ENCODE measurements around the gene LEP. TPM values are rescaled to one million over a fixed set of nuclear protein-coding genes. Genes with fewer than 3 reads are reported as not detected.

Gene LEP
- polyA plus RNA-seq, 1 of the 3 experiments (the other 2 are of a cell fraction), result not detected

DNA sequence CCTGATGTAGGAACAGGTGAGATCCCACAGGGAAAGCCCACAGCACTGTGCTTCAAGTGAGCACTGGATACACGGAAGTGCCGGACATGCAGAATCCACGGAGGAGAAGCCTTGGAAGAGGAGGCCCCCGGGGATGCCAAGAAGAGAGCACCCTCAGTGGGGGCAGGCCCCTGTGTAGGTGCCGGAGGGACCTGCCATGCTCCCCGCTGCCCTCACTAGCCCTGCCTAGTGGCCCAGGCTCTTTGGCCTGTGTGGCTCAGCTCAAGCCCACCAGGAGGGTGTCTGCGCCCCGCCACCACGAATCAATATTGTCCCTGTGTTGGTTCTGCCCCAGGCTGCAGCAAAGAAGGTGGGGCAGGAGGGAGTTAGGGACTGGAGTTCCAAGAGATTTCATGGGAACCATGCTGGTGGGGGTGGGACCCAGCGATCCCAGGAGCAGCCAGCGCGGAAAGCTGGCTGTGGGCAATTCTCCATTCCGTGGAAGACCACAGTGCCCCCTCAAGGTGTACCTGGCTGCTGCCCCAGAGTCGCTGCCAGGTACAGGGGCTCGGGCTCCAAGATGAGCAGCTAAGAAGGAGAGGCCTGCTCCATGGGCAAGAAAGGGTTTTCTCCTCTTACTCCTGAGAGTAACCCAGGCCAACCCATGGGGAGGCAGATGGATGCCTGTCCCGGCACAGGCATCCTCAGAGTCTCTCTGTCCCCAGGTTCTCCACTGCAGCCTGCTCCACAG is 34.9 kb upstream of the LEP start:
- peaks cover 25% of the 10 kb centered on the region for H3K27me3 ChIP-seq (ENCODE audit: insufficient read depth)
- POLR2A ChIA-PET, result no interaction called here

DNA sequence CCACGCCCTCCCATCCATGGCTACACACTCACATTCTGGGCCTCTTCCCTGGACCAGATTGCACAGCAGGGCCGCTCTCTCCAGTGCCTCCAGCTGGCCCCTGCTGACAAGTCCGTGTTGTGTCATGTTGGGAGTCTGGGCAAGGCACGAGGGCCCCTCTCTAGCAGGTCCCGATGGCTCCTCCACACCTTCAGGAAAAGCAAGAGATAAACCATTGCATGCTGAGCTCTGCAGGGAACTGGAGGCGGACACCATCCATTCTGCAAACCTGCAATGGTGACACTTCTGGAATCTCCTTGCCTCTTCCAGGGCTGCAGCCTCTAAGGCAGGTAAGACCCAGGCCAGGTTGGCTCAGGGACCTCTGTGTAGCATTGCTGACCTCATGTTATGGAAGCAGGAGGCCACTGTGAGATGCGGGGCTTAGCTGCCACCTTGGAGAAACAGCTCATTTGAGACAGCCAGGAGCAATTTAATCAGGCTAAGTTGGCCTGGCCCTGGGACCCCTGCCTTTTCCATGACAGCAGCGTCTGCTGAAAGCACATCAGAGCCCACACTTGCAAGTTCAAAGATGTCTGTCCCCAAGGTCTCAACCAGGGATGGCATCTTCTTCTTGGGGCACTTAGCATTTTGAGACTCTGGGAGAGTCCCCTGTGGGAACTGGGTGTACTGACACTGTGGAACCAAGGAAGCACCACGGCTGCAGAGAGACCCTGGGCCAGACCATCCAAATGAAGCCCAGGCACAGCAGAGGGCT is 34.2 kb upstream of the LEP start:
- H3F3A ChIP-seq (replicated peaks; ENCODE audit: insufficient read depth), result no peaks in the 10 kb centered on the region
- no peak for TF ChIP-seq TEAD4 (IDR thresholded peaks at IDR 0.05; ENCODE audit: borderline replicate concordance, insufficient read depth)
- no peak for TF ChIP-seq TCF12 (IDR thresholded peaks at IDR 0.05)
- TF ChIP-seq YY1 (IDR thresholded peaks at IDR 0.05; ENCODE audit: low read depth), result no peak
- TF ChIP-seq RAD21 (IDR thresholded peaks at IDR 0.05; ENCODE audit: low read length), result no peak
- TF ChIP-seq, protein P1, sequence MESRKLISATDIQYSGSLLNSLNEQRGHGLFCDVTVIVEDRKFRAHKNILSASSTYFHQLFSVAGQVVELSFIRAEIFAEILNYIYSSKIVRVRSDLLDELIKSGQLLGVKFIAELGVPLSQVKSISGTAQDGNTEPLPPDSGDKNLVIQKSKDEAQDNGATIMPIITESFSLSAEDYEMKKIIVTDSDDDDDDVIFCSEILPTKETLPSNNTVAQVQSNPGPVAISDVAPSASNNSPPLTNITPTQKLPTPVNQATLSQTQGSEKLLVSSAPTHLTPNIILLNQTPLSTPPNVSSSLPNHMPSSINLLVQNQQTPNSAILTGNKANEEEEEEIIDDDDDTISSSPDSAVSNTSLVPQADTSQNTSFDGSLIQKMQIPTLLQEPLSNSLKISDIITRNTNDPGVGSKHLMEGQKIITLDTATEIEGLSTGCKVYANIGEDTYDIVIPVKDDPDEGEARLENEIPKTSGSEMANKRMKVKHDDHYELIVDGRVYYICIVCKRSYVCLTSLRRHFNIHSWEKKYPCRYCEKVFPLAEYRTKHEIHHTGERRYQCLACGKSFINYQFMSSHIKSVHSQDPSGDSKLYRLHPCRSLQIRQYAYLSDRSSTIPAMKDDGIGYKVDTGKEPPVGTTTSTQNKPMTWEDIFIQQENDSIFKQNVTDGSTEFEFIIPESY (IDR thresholded peaks at IDR 0.05; ENCODE audit: borderline replicate concordance, low read depth), result no peak
- TF ChIP-seq, protein P2, sequence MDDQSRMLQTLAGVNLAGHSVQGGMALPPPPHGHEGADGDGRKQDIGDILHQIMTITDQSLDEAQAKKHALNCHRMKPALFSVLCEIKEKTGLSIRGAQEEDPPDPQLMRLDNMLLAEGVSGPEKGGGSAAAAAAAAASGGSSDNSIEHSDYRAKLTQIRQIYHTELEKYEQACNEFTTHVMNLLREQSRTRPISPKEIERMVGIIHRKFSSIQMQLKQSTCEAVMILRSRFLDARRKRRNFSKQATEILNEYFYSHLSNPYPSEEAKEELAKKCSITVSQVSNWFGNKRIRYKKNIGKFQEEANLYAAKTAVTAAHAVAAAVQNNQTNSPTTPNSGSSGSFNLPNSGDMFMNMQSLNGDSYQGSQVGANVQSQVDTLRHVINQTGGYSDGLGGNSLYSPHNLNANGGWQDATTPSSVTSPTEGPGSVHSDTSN (IDR thresholded peaks at IDR 0.05), result no peak
- TF ChIP-seq RCOR1 (IDR thresholded peaks at IDR 0.05; ENCODE audit: low read length), result no peak
- no peak for TF ChIP-seq JUND (IDR thresholded peaks at IDR 0.05)
- TF ChIP-seq FOSL2 (IDR thresholded peaks at IDR 0.05; ENCODE audit: borderline replicate concordance, low read depth), result no peak
- TF ChIP-seq, protein P3, sequence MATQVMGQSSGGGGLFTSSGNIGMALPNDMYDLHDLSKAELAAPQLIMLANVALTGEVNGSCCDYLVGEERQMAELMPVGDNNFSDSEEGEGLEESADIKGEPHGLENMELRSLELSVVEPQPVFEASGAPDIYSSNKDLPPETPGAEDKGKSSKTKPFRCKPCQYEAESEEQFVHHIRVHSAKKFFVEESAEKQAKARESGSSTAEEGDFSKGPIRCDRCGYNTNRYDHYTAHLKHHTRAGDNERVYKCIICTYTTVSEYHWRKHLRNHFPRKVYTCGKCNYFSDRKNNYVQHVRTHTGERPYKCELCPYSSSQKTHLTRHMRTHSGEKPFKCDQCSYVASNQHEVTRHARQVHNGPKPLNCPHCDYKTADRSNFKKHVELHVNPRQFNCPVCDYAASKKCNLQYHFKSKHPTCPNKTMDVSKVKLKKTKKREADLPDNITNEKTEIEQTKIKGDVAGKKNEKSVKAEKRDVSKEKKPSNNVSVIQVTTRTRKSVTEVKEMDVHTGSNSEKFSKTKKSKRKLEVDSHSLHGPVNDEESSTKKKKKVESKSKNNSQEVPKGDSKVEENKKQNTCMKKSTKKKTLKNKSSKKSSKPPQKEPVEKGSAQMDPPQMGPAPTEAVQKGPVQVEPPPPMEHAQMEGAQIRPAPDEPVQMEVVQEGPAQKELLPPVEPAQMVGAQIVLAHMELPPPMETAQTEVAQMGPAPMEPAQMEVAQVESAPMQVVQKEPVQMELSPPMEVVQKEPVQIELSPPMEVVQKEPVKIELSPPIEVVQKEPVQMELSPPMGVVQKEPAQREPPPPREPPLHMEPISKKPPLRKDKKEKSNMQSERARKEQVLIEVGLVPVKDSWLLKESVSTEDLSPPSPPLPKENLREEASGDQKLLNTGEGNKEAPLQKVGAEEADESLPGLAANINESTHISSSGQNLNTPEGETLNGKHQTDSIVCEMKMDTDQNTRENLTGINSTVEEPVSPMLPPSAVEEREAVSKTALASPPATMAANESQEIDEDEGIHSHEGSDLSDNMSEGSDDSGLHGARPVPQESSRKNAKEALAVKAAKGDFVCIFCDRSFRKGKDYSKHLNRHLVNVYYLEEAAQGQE (IDR thresholded peaks at IDR 0.05; ENCODE audit: low read depth, low read length), result no peak
- TF ChIP-seq FOXM1 (IDR thresholded peaks at IDR 0.05; ENCODE audit: low read depth), result no peak
- no peak for TF ChIP-seq SIN3A (IDR thresholded peaks at IDR 0.05; ENCODE audit: borderline replicate concordance, low read depth, low read length)
- TF ChIP-seq SMC3 (IDR thresholded peaks at IDR 0.05; ENCODE audit: low read depth, low read length), result no peak
- no peak for TF ChIP-seq NFIC (IDR thresholded peaks at IDR 0.05; ENCODE audit: borderline replicate concordance)
- TF ChIP-seq, protein P4, sequence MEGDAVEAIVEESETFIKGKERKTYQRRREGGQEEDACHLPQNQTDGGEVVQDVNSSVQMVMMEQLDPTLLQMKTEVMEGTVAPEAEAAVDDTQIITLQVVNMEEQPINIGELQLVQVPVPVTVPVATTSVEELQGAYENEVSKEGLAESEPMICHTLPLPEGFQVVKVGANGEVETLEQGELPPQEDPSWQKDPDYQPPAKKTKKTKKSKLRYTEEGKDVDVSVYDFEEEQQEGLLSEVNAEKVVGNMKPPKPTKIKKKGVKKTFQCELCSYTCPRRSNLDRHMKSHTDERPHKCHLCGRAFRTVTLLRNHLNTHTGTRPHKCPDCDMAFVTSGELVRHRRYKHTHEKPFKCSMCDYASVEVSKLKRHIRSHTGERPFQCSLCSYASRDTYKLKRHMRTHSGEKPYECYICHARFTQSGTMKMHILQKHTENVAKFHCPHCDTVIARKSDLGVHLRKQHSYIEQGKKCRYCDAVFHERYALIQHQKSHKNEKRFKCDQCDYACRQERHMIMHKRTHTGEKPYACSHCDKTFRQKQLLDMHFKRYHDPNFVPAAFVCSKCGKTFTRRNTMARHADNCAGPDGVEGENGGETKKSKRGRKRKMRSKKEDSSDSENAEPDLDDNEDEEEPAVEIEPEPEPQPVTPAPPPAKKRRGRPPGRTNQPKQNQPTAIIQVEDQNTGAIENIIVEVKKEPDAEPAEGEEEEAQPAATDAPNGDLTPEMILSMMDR (IDR thresholded peaks at IDR 0.05), result no peak
- TF ChIP-seq EP300 (IDR thresholded peaks at IDR 0.05; ENCODE audit: borderline replicate concordance in 1 of 2, low read depth in 1 of 2, low read length in 1 of 2), result no peak
- TF ChIP-seq RFX5 (IDR thresholded peaks at IDR 0.05; ENCODE audit: low read length), result no peak

More for the DNA sequence above, 34.9 kb upstream of the LEP start:
- no peaks in the 10 kb centered on the region for H3F3A ChIP-seq (replicated peaks; ENCODE audit: insufficient read depth)
- no peaks in the 10 kb centered on the region for H3K36me3 ChIP-seq (replicated peaks in 1 of 2; ENCODE audit: control insufficient read depth in 1 of 2, insufficient read depth in 2 of 2, low read length in 1 of 2)
- H3K9ac ChIP-seq, result no peak overlapping the region
- CTCF ChIA-PET, result interaction anchor here (1.2 to 17.6 kb wide), 13 partner anchors 7 to 620 kb away, joined by 3 to 444 read pairs (median 64); partner anchors contain the start of genes ARF5 and GCC1
- no peak overlapping the region for H3K4me3 ChIP-seq (ENCODE audit: low read depth in 2 of 2, low read length in 1 of 2)
- no peaks in the 10 kb centered on the region for H3K9me3 ChIP-seq
- no peak for DNase-seq
- peaks cover 0 to 7% of the 10 kb centered on the region in 2 experiments; a peak in 1 of 4 replicates for H3K4me1 ChIP-seq (ENCODE audit: control insufficient read depth in 1 of 2, insufficient read depth in 2 of 2, low read depth in 1 of 2, low read length in 1 of 2)
- no peaks in the 10 kb centered on the region for H3K9me2 ChIP-seq
- no peak overlapping the region for H2AFZ ChIP-seq (ENCODE audit: low read depth)
- H3K79me2 ChIP-seq (ENCODE audit: insufficient read depth), result no peaks in the 10 kb centered on the region
- no peak overlapping the region for H3K4me2 ChIP-seq
- TF ChIP-seq SIN3A (IDR thresholded peaks at IDR 0.05; ENCODE audit: borderline replicate concordance, low read depth, low read length), result no peak
- TF ChIP-seq JUND (IDR thresholded peaks at IDR 0.05), result no peak
- 87% methylated on average over 14 of the region's 16 CpGs for WGBS (ENCODE audit: low lambda C conversion rate)
- no peaks in the 10 kb centered on the region for H4K20me1 ChIP-seq (ENCODE audit: insufficient read depth)
- H3K27ac ChIP-seq (ENCODE audit: low read depth in 2 of 2, low read length in 1 of 2), result no peak overlapping the region

More for the DNA sequence above, 34.2 kb upstream of the LEP start:
- Histone ChIP-seq H3K27ac (ENCODE audit: low read depth in 2 of 2, low read length in 1 of 2) (no peak overlapping the region), H3K4me2 (no peak overlapping the region), H3K36me3 (replicated peaks in 1 of 2; ENCODE audit: control insufficient read depth in 1 of 2, insufficient read depth in 2 of 2, low read length in 1 of 2) (no peaks in the 10 kb centered on the region), H3K4me3 (ENCODE audit: low read depth in 2 of 2, low read length in 1 of 2) (no peak overlapping the region), H3K9me2 (no peaks in the 10 kb centered on the region), H4K20me1 (ENCODE audit: insufficient read depth) (no peaks in the 10 kb centered on the region), H2AFZ (ENCODE audit: low read depth) (no peak overlapping the region), H3K4me1 (ENCODE audit: control insufficient read depth in 1 of 2, insufficient read depth in 2 of 2, low read depth in 1 of 2, low read length in 1 of 2) (peaks cover 0 to 3% of the 10 kb centered on the region in 2 experiments; a peak in 1 of 4 replicates), H3K9me3 (no peaks in the 10 kb centered on the region), H3K9ac (no peak overlapping the region), H3K79me2 (ENCODE audit: insufficient read depth) (no peaks in the 10 kb centered on the region), H3K27me3 (ENCODE audit: insufficient read depth) (peaks cover 21% of the 10 kb centered on the region)
- DNase-seq, result no peak
- 70% methylated on average over 8 of the region's 9 CpGs for WGBS (ENCODE audit: low lambda C conversion rate)
- ChIA-PET CTCF (interaction anchor here (0.6 to 17.6 kb wide), 27 partner anchors 7 to 859 kb away, joined by 3 to 444 read pairs (median 24); partner anchors contain the start of genes ARF5 and GCC1), POLR2A (no interaction called here)

Data from SK-N-SH (cell line).